ENCODE measurements around the gene PLCG1.

Gene PLCG1

GRCh38 chr20:41151134-41151869 lies 14.0 kb downstream of the PLCG1 start:
- Histone ChIP-seq H3K23ac (ENCODE audit: low read length in 2 of 2) (no peak overlapping the region), H3K27ac (ENCODE audit: low read length, poor library complexity, severe bottlenecking) (no peak overlapping the region), H3K4ac (ENCODE audit: low read depth in 1 of 2, low read length in 2 of 2) (no peak overlapping the region), H3K9me3 (ENCODE audit: control insufficient read depth, low read length) (no peaks in the 10 kb centered on the region), H2AK5ac (ENCODE audit: low read length, severe bottlenecking) (no peak overlapping the region), H2BK12ac (ENCODE audit: low read length in 2 of 2) (no peak overlapping the region), H2BK120ac (ENCODE audit: low read depth, low read length) (no peak overlapping the region), H3K36me3 (ENCODE audit: control insufficient read depth in 1 of 2, insufficient read depth in 2 of 2, low read depth in 1 of 2, low read length in 2 of 2) (peaks cover 0 to 14% of the 10 kb centered on the region in 2 experiments), H2BK15ac (ENCODE audit: low read depth, poor library complexity, severe bottlenecking) (no peak overlapping the region), H3K14ac (ENCODE audit: low read length in 2 of 2) (no peak overlapping the region), H3K27me3 (ENCODE audit: control insufficient read depth in 1 of 2, insufficient read depth in 1 of 2, low read length in 2 of 2) (no peaks in the 10 kb centered on the region), H3K18ac (ENCODE audit: low read depth in 1 of 2, low read length in 2 of 2) (no peak overlapping the region), H3K4me2 (ENCODE audit: low read length, poor library complexity, severe bottlenecking) (no peak overlapping the region), H3K4me1 (ENCODE audit: control insufficient read depth, insufficient read depth, low read depth, low read length) (peaks cover 26% of the 10 kb centered on the region), H2AFZ (ENCODE audit: low read depth, low read length) (no peak overlapping the region), H3K4me3 (ENCODE audit: insufficient read depth in 1 of 2, low read depth in 1 of 2, low read length in 2 of 2) (no peak overlapping the region), H4K8ac (ENCODE audit: low read length) (no peak overlapping the region), H2BK5ac (ENCODE audit: low read depth, low read length, poor library complexity, severe bottlenecking) (no peak overlapping the region), H3K79me1 (replicated peaks; ENCODE audit: low read length, poor library complexity, severe bottlenecking) (peaks cover 25% of the 10 kb centered on the region), H4K91ac (ENCODE audit: low read length) (no peak overlapping the region), H3K9ac (ENCODE audit: low read length) (no peak overlapping the region)
- WGBS = 93% methylated on average over 4 of the region's 5 CpGs
- no peak for DNase-seq

GRCh38 chr20:41152108-41152757 lies 14.9 kb downstream of the PLCG1 start:
- Histone ChIP-seq H4K91ac (ENCODE audit: low read length) (no peak overlapping the region), H3K9me3 (ENCODE audit: control insufficient read depth, low read length) (no peaks in the 10 kb centered on the region), H2AK5ac (ENCODE audit: low read length, severe bottlenecking) (no peak overlapping the region), H3K4me2 (ENCODE audit: low read length, poor library complexity, severe bottlenecking) (no peak overlapping the region), H2BK5ac (ENCODE audit: low read depth, low read length, poor library complexity, severe bottlenecking) (no peak overlapping the region), H2AFZ (ENCODE audit: low read depth, low read length) (no peak overlapping the region), H2BK120ac (ENCODE audit: low read depth, low read length) (no peak overlapping the region), H3K27ac (ENCODE audit: low read length, poor library complexity, severe bottlenecking) (no peak overlapping the region), H3K4me3 (ENCODE audit: insufficient read depth in 1 of 2, low read depth in 1 of 2, low read length in 2 of 2) (no peak overlapping the region), H3K9ac (ENCODE audit: low read length) (no peak overlapping the region), H3K4ac (ENCODE audit: low read depth in 1 of 2, low read length in 2 of 2) (no peak overlapping the region), H4K8ac (ENCODE audit: low read length) (no peak overlapping the region), H2BK12ac (ENCODE audit: low read length in 2 of 2) (peak overlapping the region in 1 of 2 experiments; percentile 32), H3K27me3 (ENCODE audit: control insufficient read depth in 1 of 2, insufficient read depth in 1 of 2, low read length in 2 of 2) (no peaks in the 10 kb centered on the region), H3K4me1 (ENCODE audit: control insufficient read depth, insufficient read depth, low read depth, low read length) (peaks cover 30% of the 10 kb centered on the region), H3K14ac (ENCODE audit: low read length in 2 of 2) (no peak overlapping the region), H3K18ac (ENCODE audit: low read depth in 1 of 2, low read length in 2 of 2) (no peak overlapping the region), H3K36me3 (ENCODE audit: control insufficient read depth in 1 of 2, insufficient read depth in 2 of 2, low read depth in 1 of 2, low read length in 2 of 2) (peaks cover 0 to 16% of the 10 kb centered on the region in 2 experiments), H3K79me1 (replicated peaks; ENCODE audit: low read length, poor library complexity, severe bottlenecking) (peaks cover 25% of the 10 kb centered on the region), H3K23ac (ENCODE audit: low read length in 2 of 2) (no peak overlapping the region), H2BK15ac (ENCODE audit: low read depth, poor library complexity, severe bottlenecking) (no peak overlapping the region)
- DNase-seq = no peak
- WGBS = 92% methylated on average over 5 of the region's 5 CpGs

GRCh38 chr20:41154436-41155176 lies 17.3 kb downstream of the PLCG1 start:
- no peak overlapping the region for H3K23ac ChIP-seq (ENCODE audit: low read length in 2 of 2)
- H2BK5ac ChIP-seq (ENCODE audit: low read depth, low read length, poor library complexity, severe bottlenecking) = no peak overlapping the region
- no peak overlapping the region for H3K4me2 ChIP-seq (ENCODE audit: low read length, poor library complexity, severe bottlenecking)
- peaks cover 3 to 18% of the 10 kb centered on the region in 2 experiments for H3K36me3 ChIP-seq (ENCODE audit: control insufficient read depth in 1 of 2, insufficient read depth in 2 of 2, low read depth in 1 of 2, low read length in 2 of 2)
- no peak overlapping the region for H3K4me3 ChIP-seq (ENCODE audit: insufficient read depth in 1 of 2, low read depth in 1 of 2, low read length in 2 of 2)
- 96% methylated on average over 8 of the region's 8 CpGs for WGBS
- H4K8ac ChIP-seq (ENCODE audit: low read length) = no peak overlapping the region
- DNase-seq = no peak
- no peak overlapping the region for H4K91ac ChIP-seq (ENCODE audit: low read length)
- no peak overlapping the region for H2AK5ac ChIP-seq (ENCODE audit: low read length, severe bottlenecking)
- no peak overlapping the region for H2AFZ ChIP-seq (ENCODE audit: low read depth, low read length)
- H3K9ac ChIP-seq (ENCODE audit: low read length) = no peak overlapping the region
- no peaks in the 10 kb centered on the region for H3K27me3 ChIP-seq (ENCODE audit: control insufficient read depth in 1 of 2, insufficient read depth in 1 of 2, low read length in 2 of 2)
- H3K27ac ChIP-seq (ENCODE audit: low read length, poor library complexity, severe bottlenecking) = no peak overlapping the region
- H3K79me1 ChIP-seq (replicated peaks; ENCODE audit: low read length, poor library complexity, severe bottlenecking) = peaks cover 35% of the 10 kb centered on the region
- no peak overlapping the region for H2BK12ac ChIP-seq (ENCODE audit: low read length in 2 of 2)
- no peak overlapping the region for H3K4ac ChIP-seq (ENCODE audit: low read depth in 1 of 2, low read length in 2 of 2)
- H2BK15ac ChIP-seq (ENCODE audit: low read depth, poor library complexity, severe bottlenecking) = no peak overlapping the region
- peaks cover 31% of the 10 kb centered on the region for H3K4me1 ChIP-seq (ENCODE audit: control insufficient read depth, insufficient read depth, low read depth, low read length)
- H3K9me3 ChIP-seq (ENCODE audit: control insufficient read depth, low read length) = no peaks in the 10 kb centered on the region
- no peak overlapping the region for H3K14ac ChIP-seq (ENCODE audit: low read length in 2 of 2)
- no peak overlapping the region for H3K18ac ChIP-seq (ENCODE audit: low read depth in 1 of 2, low read length in 2 of 2)
- H2BK120ac ChIP-seq (ENCODE audit: low read depth, low read length) = no peak overlapping the region

- H4K8ac ChIP-seq (ENCODE audit: low read length) = no peak overlapping the region
- no peak overlapping the region for H2BK120ac ChIP-seq (ENCODE audit: low read depth, low read length)
- no peaks in the 10 kb centered on the region for H3K27me3 ChIP-seq (ENCODE audit: control insufficient read depth in 1 of 2, insufficient read depth in 1 of 2, low read length in 2 of 2)
- no peak overlapping the region for H3K4me2 ChIP-seq (ENCODE audit: low read length, poor library complexity, severe bottlenecking)
- no peak overlapping the region for H3K14ac ChIP-seq (ENCODE audit: low read length in 2 of 2)
- no peak overlapping the region for H3K4ac ChIP-seq (ENCODE audit: low read depth in 1 of 2, low read length in 2 of 2)
- no peak overlapping the region for H2BK15ac ChIP-seq (ENCODE audit: low read depth, poor library complexity, severe bottlenecking)
- no peak overlapping the region for H3K9ac ChIP-seq (ENCODE audit: low read length)
- WGBS = 94% methylated on average over 7 of the region's 7 CpGs
- no peak overlapping the region for H2BK12ac ChIP-seq (ENCODE audit: low read length in 2 of 2)
- no peak overlapping the region for H2BK5ac ChIP-seq (ENCODE audit: low read depth, low read length, poor library complexity, severe bottlenecking)
- DNase-seq = no peak
- no peak overlapping the region for H2AK5ac ChIP-seq (ENCODE audit: low read length, severe bottlenecking)
- H4K91ac ChIP-seq (ENCODE audit: low read length) = no peak overlapping the region
- peaks cover 10 to 25% of the 10 kb centered on the region in 2 experiments for H3K36me3 ChIP-seq (ENCODE audit: control insufficient read depth in 1 of 2, insufficient read depth in 2 of 2, low read depth in 1 of 2, low read length in 2 of 2)
- H3K79me1 ChIP-seq (replicated peaks; ENCODE audit: low read length, poor library complexity, severe bottlenecking) = peaks cover 38% of the 10 kb centered on the region
- H3K18ac ChIP-seq (ENCODE audit: low read depth in 1 of 2, low read length in 2 of 2) = no peak overlapping the region
- H3K9me3 ChIP-seq (ENCODE audit: control insufficient read depth, low read length) = no peaks in the 10 kb centered on the region
- H3K27ac ChIP-seq (ENCODE audit: low read length, poor library complexity, severe bottlenecking) = no peak overlapping the region
- no peak overlapping the region for H3K23ac ChIP-seq (ENCODE audit: low read length in 2 of 2)
- no peak overlapping the region for H3K4me3 ChIP-seq (ENCODE audit: insufficient read depth in 1 of 2, low read depth in 1 of 2, low read length in 2 of 2)
- H2AFZ ChIP-seq (ENCODE audit: low read depth, low read length) = no peak overlapping the region
- H3K4me1 ChIP-seq (ENCODE audit: control insufficient read depth, insufficient read depth, low read depth, low read length) = peaks cover 27% of the 10 kb centered on the region
Observed at GRCh38 chr20:41155261-41155660, 17.9 kb downstream of the PLCG1 start.
